ENCODE results near the gene RELCH.

The RELCH gene

DNA sequence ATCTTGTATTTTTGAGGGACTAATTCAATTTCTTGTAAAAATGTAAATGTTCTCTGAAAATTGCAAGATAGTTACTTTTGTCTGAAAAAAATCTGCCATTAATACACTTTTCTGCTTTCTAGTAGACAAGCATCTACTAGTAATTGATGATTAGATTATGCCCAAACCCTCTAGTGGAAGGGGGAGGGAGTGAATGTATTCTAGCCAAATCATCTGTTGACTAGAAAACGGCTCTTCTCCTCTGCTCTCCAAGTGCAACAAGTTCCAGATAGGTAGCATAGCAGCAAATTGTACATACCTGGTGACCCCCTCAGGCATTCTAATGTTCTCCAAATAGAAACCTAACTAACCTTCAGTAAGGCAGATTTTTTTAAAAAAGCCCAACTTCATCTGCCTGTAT is 58.6 kb downstream of the RELCH start:
- TF ChIP-seq CTCF (IDR thresholded peaks at IDR 0.05): no peak
- Histone ChIP-seq H3K27me3 (no peaks in the 10 kb centered on the region), H3K4me1 (ENCODE audit: control insufficient read depth in 1 of 2, insufficient read depth in 1 of 2, low read depth in 1 of 2, low read length in 1 of 2) (no peaks in the 10 kb centered on the region), H3K9me3 (no peaks in the 10 kb centered on the region), H3K27ac (no peak overlapping the region), H3K36me3 (peaks cover 63% of the 10 kb centered on the region), H3K4me3 (ENCODE audit: low read depth in 1 of 2, low read length in 1 of 2) (no peak overlapping the region)

DNA sequence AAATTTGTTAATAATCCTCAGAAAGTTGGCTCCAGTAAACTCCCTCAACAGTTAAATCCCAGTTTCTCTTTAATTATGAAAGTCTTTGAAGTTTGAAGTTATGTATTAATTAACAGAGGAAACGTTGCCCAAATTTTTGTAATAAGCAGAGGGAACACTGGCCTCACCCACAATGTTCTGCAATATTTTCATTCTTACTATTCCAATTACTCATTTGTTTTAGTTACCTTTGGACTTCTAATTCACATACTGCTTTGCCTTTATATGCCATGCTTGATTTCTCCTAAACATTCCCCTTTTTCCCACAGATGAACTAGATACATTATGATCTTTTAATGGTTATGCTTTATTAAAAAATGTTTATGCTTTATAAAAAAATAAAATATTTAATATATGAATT is 61.3 kb downstream of the RELCH start:
- no peaks in the 10 kb centered on the region for H3K27me3 ChIP-seq
- H3K36me3 ChIP-seq: peaks cover 60% of the 10 kb centered on the region
- TF ChIP-seq CTCF (IDR thresholded peaks at IDR 0.05): no peak
- H3K4me3 ChIP-seq (ENCODE audit: low read depth in 1 of 2, low read length in 1 of 2): no peak overlapping the region
- no peaks in the 10 kb centered on the region for H3K4me1 ChIP-seq (ENCODE audit: control insufficient read depth in 1 of 2, insufficient read depth in 1 of 2, low read depth in 1 of 2, low read length in 1 of 2)
- no peak overlapping the region for H3K27ac ChIP-seq
- H3K9me3 ChIP-seq: no peaks in the 10 kb centered on the region

DNA sequence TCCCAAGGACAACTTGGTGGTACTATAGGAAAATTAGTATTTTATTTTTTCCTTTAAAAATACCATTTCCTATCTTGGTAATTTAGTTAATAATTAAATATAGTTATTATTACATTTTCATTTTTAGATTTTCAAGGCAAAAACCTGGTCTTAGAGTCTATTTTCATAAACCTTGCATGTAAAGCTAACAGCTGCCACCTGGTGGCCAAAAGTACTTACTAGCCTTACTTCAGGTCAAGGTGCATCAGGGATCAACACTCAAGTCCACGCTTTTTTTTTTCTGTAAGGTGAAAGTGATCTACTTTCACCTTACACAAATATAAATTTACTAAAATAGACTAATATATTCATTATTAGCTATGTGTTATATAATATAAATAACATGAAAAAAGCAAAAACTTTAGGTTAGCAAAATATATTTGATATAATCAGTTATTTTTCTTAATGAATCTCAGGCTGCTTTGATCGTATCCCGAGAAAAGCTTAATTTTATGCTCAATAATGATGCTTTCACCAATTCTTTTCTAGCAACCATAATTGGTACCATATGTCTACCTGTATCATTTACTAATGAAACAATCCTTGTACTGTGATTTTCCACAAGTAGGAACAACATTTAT is 62.5 kb downstream of the RELCH start:
- Histone ChIP-seq H3K27ac (no peak overlapping the region), H3K27me3 (no peaks in the 10 kb centered on the region), H3K4me1 (ENCODE audit: control insufficient read depth in 1 of 2, insufficient read depth in 1 of 2, low read depth in 1 of 2, low read length in 1 of 2) (no peaks in the 10 kb centered on the region), H3K4me3 (ENCODE audit: low read depth in 1 of 2, low read length in 1 of 2) (no peak overlapping the region), H3K9me3 (no peaks in the 10 kb centered on the region), H3K36me3 (peaks cover 54% of the 10 kb centered on the region)
- peak; percentile 61 for TF ChIP-seq CTCF (IDR thresholded peaks at IDR 0.05)

DNA sequence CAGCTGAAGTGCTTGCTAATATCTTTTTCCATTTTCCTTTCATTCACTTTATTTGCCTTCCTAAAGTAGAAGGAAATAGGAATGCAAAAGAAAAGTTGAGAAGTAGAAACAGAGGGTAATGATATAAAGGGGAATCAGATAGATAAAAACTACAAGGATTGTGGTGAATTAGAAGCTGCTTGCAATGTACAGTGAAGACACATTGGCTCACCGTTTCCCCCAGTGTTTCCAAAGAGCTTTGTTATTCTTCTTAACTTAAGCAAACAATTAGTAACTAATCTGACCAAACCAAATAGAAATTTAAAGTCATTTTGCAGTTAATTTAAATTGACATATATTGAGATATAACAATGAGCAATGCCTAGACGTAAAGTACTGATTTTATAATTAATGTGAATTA is 63.4 kb downstream of the RELCH start:
- Histone ChIP-seq H3K9me3 (no peaks in the 10 kb centered on the region), H3K4me3 (ENCODE audit: low read depth in 1 of 2, low read length in 1 of 2) (no peak overlapping the region), H3K27me3 (no peaks in the 10 kb centered on the region), H3K27ac (no peak overlapping the region), H3K4me1 (ENCODE audit: control insufficient read depth in 1 of 2, insufficient read depth in 1 of 2, low read depth in 1 of 2, low read length in 1 of 2) (no peaks in the 10 kb centered on the region), H3K36me3 (peaks cover 47% of the 10 kb centered on the region)
- no peak for TF ChIP-seq CTCF (IDR thresholded peaks at IDR 0.05)

DNA sequence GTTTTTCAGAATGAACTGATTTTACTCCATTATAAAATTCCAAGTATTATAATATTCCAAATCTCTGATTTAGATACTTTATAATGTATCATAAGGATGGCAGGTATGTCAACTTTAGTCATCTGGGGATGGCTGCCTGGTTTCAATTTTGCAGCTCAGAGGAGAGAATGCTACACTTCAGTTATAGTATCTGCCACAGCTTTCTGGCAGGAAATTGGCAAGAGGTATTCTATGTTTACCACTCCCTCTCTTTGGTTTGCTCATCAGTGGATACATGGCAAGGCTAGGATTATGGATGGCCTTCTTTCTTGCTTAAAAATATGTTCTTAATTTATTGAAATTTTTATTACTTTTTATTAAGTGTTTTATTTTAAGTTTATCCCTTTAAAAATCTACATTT is 71.0 kb downstream of the RELCH start:
- Histone ChIP-seq H3K27me3 (no peaks in the 10 kb centered on the region), H3K27ac (no peak overlapping the region), H3K4me1 (ENCODE audit: control insufficient read depth in 1 of 2, insufficient read depth in 1 of 2, low read depth in 1 of 2, low read length in 1 of 2) (no peaks in the 10 kb centered on the region), H3K4me3 (ENCODE audit: low read depth in 1 of 2, low read length in 1 of 2) (no peak overlapping the region), H3K36me3 (peaks cover 78% of the 10 kb centered on the region), H3K9me3 (no peaks in the 10 kb centered on the region)
- no peak for TF ChIP-seq CTCF (IDR thresholded peaks at IDR 0.05)

- H3K36me3 ChIP-seq: peaks cover 80% of the 10 kb centered on the region
Measured at GRCh38 chr18:62258616-62259015, 71.6 kb downstream of the RELCH start.

More at GRCh38 chr18:62258616-62259015, 71.6 kb downstream of the RELCH start:
- H3K4me1 ChIP-seq (ENCODE audit: control insufficient read depth in 1 of 2, insufficient read depth in 1 of 2, low read depth in 1 of 2, low read length in 1 of 2): no peaks in the 10 kb centered on the region
- no peak overlapping the region for H3K27ac ChIP-seq
- TF ChIP-seq CTCF (IDR thresholded peaks at IDR 0.05): no peak
- H3K4me3 ChIP-seq (ENCODE audit: low read depth in 1 of 2, low read length in 1 of 2): no peak overlapping the region
- H3K27me3 ChIP-seq: no peaks in the 10 kb centered on the region
- no peaks in the 10 kb centered on the region for H3K9me3 ChIP-seq
